GM21367 (cell line): ENCODE data around the gene PLD2.

ENCODE experiments used
- ATAC-seq: cut with Tn5 transposase; IDR thresholded peaks from one replicate; pipeline ENCODE4 v1.9.1; 2021; ENCODE audit not compliant: unreplicated experiment

Gene PLD2, protein sequence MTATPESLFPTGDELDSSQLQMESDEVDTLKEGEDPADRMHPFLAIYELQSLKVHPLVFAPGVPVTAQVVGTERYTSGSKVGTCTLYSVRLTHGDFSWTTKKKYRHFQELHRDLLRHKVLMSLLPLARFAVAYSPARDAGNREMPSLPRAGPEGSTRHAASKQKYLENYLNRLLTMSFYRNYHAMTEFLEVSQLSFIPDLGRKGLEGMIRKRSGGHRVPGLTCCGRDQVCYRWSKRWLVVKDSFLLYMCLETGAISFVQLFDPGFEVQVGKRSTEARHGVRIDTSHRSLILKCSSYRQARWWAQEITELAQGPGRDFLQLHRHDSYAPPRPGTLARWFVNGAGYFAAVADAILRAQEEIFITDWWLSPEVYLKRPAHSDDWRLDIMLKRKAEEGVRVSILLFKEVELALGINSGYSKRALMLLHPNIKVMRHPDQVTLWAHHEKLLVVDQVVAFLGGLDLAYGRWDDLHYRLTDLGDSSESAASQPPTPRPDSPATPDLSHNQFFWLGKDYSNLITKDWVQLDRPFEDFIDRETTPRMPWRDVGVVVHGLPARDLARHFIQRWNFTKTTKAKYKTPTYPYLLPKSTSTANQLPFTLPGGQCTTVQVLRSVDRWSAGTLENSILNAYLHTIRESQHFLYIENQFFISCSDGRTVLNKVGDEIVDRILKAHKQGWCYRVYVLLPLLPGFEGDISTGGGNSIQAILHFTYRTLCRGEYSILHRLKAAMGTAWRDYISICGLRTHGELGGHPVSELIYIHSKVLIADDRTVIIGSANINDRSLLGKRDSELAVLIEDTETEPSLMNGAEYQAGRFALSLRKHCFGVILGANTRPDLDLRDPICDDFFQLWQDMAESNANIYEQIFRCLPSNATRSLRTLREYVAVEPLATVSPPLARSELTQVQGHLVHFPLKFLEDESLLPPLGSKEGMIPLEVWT

DNA sequence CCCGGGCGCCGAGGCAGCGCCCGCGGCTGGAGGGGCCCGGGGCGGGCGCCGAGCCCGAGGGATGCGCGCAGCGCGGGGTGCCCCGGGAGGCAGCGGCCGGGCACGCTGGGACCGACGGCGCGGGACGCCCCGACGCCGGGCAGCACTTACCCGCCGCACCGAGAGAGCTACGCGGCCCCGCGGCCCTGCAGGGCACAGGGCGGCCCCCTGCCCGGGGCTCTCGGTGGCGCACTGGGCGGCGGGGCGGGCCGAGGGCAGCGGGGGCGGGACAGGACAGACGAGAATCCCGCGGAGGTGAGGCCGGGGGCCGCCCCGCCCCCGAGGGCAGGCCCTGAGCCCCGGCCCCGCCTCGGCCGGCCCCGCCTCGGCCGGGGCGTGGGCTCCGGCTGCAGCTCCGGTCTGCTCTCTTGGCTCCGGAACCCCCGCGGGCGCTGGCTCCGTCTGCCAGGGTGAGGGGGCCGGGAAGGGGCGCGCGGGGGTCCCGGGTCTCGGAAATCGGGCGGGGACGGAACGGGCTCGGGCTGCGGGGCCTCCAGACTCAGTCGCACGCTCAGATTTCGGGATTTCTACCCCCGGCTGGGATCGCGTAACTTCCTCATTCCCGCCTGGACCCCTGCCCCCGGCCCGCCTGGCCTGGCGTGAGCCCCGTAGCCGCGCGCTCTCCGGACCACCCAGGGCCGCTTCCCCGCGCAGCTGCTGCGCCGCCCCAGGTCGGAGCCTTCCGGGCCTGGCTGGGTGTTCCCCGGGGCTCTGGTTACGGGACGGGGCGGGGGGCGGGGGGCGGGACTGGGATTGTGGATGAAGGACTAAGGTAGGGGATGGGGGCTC lies at the start of gene PLD2:
PLD2 (plus strand) TSS at position 376 of the 828 bp plus-strand sequence. CDS start 621 bp downstream, outside the sequence.
- ATAC-seq, result peak; percentile 79

DNA sequence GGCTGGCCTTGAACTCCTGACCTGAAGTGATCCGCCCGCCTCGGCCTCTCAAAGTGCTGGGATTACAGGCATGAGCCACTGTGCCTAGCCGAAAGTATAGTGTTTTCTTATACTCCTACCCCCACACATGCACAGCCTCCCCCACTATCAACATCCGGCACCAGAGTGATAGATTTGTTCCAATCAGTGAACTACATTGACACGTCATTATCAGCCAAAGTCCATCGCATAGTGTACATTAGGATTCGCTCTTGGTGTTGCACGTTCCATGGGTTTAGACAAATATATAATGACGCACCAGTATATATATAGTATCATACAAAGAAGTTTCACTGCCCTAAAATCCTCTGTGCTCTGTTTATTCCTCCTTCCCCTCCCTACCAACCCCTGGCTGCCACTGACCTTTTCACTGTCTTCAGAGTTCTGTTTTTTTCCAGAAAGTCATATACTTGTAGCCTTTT lies 47.1 kb upstream of the PLD2 start:
- no peak for ATAC-seq

DNA sequence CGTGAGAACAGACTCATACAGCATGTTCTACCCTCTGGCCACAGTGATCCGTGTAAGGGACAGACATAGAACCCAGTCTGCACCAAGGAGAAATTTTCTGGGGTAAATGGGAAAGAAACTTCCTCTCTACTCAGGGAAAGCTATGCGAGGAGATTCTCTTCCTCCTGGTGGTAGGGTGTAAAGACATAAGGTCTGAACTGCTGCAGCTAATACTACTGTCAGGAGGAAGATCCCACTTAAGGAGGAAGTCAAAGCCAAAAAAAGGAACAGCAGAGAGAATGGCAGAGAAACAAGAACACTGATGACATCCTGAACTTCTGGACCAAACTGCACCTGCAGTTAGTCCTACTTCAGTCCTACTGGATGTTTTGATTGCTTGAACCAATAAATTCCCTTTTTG lies 42.4 kb upstream of the PLD2 start:
- no peak for ATAC-seq

DNA sequence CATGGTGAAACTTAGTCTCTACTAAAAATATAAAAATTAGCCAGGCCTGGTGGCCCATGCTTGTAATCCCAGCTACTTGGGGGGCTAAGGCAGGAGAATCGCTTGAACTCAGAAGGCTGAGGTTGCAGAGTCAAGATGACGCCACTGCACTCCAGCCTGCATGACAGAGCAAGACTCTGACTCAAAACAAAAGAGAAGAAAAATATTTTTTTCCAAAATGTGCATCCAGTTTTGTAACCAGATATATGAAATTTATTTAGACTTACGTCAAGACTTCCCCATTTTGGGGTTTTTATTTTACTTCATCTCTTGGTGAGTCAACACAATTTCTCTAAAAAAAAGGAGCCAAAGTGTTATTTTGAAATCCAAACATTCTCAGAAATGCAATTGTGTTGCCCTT lies 40.8 kb upstream of the PLD2 start:
- no peak for ATAC-seq

DNA sequence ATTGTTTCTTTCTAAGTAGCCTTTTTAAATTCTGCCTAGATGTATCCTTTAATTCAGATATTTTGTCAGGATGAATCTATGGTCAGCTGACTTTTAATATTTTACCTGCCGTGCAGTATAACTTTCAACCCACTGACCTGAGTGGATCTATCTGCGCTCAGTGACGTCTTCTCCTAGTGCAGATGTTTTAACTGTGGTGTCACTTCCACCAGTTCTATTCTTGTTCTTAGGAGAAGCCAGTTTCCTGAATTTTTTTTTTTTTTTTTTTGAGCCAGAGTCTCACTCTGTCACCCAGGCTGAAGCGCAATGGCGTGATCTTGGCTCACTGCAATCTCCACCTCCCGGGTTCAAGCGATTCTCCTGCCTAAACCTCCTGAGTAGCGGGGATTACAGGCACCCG lies 40.2 kb upstream of the PLD2 start:
- no peak for ATAC-seq

DNA sequence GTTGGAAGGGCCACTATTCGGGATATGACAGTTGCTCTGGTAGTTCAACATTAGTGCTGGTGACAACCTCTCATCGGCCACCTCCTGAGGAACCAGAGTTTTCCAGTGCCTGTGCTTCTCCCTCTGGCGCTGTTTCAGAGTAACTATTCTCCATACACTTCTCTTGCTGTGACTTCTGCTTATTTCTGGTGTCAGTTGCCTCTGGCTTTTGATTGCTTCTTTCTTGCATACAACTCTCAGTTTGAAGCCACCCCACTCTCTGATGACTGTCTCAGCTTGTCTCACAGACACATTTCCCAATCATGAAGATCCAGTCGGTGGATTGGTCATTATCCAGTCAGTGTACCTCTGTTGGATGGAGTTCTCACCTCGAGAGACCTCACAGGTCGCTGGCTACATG lies 38.7 kb upstream of the PLD2 start:
- ATAC-seq, result no peak

DNA sequence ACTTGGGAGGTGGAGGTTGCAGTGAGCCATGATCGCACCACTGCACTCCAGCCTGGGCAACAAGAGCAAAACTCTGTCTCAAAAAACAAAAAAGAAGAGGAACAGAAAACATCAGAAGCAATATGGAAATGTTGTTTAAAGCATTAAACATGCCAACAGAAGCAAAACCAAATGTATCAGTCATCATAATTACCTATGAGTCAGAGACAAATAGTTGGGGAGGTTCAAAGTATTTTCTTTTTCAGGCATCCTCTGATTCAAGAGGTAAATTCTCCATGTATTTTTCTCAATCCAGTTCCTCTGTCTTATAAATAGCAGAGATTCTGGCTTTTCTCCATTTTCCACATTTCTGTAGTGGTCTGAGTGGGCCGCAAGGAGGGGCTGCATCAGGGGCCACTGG lies 37.3 kb upstream of the PLD2 start:
- ATAC-seq, result no peak

DNA sequence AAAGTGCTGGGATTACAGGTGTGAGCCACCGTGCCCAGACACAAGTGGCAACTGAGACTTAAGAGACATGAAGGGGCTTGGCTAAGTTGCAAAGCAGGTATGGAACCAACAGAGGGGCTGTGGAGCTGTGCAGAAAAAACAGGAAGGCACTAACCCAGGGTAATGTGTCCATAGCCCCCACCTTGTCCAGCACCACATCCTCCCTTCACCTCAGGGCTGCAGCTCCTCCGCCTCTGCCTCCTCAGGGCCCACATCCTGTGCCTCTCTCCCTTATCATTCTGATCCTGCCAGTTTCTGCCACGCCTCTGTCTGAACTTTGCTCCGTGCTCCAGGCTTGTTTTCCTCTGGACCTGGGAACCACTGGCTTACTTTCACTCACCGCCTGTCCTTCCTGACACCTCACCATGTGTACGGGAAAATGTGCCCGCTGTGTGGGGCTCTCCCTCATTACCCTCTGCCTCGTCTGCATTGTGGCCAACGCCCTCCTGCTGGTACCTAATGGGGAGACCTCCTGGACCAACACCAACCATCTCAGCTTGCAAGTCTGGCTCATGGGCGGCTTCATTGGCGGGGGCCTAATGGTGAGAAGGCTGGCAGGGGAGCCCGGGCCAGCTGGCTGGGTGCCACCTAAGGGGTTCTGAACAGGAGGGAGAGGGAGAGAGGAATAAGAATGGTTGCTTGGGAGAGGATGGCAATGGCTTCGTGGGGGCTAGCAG lies 35.3 kb upstream of the PLD2 start, which contains the start of gene TM4SF5:
TM4SF5 (plus strand) TSS at position 368 of the 716 bp plus-strand sequence; CDS start at position 405, 37 bp downstream.
- no peak for ATAC-seq

DNA sequence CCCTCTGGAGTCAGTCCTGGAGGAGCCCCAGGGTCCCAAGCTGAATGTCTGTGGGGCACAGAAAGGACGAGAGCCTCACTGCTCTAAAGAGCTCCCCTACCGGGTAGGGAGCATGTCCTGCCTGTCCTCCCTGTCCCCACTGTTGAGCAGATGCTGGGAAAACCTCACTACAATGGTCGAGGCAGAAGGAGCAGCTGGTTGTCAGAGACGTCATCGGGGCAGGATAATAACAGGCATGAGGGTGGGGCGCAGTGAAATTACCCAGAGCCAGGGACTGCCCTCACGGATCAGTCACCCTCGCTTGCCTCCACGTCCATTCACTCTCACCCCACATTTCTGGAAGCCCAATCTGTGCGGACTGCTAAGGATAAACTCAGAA lies 34.7 kb upstream of the PLD2 start:
- ATAC-seq, result no peak

DNA sequence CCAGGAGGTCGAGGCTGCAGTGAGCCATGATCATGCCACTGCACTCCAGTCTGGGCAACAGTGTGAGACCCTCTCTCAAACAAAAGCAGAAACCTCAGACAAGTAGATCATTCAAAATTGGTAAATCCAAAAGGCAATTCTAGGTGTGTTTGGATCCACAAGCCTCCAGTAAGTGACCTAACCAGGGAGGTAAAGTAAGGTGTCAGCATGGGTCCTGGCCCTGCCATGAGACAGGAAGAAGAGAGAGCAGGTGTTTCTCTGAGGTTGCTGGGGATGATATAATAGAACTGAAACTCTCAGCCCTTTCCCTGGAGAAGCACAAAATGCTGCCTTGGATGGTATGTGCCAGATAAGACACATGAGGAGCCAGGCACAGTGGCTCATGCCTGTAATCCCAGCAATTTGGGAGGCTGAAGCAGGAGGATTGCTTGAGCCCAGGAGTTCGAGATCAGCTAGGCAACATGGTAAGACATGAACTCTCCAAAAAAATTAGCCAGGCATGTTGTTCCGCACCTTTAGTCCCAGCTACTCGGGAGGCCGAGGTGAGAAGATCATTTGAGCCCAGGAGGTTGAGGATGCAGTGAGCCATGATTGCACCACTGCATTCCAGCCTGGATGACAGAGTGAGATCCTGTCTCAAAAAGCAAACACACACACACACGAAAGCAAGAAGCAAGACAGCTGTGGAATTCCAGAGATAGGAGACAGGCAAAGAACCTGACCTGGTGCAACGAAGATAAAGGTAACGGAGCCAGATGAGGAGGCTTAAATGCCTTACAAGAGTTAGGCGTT lies 28.8 kb upstream of the PLD2 start:
- no peak for ATAC-seq

DNA sequence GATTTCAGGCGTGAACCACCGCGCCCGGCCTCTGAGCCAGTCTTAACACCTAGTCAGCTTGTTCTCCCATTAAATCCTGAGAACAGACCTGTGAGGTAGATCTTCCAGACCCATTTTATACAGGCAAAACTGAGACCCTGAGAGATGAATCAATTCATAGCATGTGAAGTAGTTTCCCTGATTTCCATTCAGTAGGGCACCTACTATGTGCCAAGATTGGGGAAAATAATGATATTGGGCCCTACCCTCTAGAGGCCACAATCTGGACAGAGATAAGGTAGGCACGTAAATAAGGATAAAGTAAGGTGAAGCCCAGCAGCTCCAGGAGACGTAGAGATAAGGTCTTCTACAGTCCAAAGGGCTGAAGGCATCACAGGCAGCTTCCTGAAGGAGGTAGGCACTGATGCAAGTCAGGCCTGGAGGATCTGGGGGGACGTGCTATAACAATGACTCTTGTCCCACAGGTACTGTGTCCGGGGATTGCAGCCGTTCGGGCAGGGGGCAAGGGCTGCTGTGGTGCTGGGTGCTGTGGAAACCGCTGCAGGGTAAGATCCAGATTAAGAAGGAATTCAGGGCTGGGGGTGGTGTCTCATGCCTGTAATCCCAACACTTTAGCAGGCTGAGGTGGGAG lies 26.5 kb upstream of the PLD2 start:
- ATAC-seq, result no peak

DNA sequence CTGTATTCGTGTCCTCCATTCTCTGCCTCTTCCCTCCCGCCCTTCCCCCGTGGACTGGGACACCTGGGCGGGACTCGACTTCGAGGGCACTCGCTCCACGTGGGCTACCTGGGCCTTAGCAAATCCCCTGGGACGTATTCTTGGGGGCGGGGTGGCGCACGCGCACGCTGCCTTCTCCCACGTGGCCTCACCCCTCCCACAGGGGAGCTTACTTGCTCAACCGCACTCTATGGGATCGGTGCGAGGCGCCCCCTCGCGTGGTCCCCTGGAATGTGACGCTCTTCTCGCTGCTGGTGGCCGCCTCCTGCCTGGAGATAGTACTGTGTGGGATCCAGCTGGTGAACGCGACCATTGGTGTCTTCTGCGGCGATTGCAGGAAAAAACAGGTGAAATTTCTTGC lies 24.3 kb upstream of the PLD2 start:
- ATAC-seq, result no peak

DNA sequence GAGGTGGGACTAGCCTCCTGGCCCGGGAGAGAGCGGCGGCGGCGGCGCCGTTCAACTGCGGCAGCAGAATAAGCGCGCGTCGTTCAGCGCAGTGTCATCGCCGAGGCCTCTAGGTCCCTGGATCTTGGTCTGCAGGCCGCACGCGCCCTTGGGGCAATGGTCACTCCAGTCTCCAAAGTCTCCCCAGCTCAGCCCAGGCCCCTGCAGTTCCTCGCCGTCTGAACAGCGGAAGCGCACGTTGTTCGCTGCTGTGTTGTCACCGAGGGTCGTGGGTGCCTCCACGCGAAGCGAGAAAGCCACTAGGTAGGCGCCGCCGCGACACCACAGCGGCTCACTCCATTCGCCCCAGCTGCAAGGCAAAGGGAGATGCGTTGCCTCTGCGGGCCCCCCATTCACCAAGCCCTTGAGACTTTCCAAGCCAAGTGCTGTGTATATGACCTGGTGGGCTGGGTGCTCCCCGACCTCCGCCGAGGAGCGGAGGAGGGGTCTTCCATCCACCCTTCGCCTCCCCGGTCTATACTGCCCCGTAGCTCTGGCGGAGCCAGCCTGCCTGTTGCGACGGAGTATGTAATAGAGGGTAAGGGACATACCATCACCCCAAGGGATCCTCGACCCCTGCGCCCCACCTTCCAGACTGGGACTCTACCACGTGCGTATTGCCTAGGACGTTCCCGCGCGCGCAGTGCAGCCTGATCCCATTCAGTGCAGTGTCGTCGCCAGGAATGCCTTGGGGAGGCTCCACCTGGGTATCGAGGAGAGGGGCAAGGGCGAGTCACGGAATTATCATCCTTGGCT lies 21.4 kb upstream of the PLD2 start:
- no peak for ATAC-seq

DNA sequence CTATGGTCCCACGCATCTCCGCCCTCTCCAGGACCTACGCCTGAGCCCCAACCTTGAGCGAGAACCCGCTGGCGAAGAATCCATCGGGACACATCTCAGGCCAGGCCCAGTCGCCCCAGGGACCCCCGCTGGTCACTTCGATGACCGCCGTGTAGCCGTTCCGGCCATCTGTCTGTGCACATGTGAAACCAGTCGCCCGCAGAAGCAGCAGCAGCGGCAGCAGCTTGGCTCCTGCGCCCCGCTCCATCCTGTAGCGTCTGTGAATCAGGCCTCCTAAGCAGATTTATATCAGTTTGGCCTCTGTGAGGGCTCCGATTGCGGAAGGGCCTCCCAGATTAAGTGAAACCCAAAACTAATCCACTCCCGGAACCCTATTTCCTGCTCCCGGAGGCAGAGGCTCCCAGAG lies 20.8 kb upstream of the PLD2 start, which contains the start of gene VMO1:
VMO1 (minus strand) TSS at position 259 of the 406 bp plus-strand sequence; CDS start at position 247, 12 bp downstream.
- ATAC-seq, result no peak

DNA sequence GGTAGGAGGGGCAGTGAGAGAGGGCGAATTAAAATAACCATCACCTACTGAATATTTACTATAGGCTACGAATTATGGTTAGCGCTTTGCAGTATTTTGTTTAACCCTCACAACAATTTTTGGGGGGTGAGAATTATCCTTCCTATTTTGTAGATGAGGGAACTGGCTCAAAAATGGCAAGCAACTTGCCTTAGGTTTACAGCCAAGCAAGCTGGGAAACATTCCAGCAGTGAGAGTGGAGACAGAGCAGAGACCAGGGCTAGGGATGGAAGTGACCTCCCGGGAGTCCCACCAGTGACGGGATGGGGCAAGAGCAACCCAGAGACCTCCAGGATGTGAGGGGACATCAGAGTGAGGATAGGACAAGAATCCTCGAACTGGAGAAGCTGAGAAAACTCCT lies 20.4 kb upstream of the PLD2 start:
- ATAC-seq, result no peak

DNA sequence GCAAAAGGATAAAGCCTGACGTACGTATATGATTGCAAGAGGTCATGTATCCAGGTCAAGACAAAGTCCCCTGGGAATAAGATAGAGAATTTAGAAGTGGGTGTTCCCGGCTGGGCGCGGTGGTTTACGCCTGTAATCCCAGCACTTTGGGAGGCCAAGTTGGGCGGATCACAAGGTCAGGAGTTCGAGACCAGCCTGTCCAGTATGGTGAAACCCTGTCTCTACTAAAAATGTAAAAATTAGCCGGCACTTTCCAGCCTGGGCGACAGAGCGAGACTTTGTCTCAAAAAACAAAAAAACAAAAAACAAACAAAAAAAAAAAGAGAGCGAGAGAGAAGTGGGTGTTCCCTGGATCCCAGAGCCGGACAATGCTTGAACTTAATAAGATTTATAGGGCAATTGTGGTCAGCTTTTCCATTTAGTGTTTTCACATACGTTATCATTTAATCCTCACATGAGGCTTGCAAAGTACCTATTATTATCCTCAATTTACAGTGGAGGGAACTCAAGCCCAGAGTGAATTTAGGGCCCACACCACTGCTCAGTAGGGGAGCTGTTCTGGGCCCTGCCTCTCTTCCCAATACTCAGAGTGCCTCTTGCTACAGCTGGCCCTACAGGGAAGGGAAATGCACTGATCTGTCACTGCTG lies 18.7 kb upstream of the PLD2 start:
- no peak for ATAC-seq
